Measurements from ENCODE around the gene CDC42BPA.

DNA sequence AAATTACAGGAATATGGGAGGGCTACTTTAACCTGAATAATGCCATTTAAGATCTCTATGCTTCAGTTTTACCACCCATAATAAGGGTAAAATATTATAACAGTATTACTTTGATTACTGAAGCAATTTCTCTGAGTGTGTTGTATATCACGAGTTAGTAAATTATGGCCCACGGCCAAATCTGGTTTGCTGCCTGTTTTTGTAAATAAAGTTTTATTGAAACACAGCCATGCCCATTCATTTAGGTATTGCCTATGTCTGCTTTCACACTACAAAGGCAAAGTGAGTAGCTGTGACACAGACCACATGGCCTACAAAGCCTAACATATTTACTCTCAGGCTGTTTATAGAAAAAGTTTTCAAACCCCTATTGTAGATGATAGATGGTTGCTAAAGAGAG, 156.8 kb downstream of the CDC42BPA start:
- TF ChIP-seq, protein P1, sequence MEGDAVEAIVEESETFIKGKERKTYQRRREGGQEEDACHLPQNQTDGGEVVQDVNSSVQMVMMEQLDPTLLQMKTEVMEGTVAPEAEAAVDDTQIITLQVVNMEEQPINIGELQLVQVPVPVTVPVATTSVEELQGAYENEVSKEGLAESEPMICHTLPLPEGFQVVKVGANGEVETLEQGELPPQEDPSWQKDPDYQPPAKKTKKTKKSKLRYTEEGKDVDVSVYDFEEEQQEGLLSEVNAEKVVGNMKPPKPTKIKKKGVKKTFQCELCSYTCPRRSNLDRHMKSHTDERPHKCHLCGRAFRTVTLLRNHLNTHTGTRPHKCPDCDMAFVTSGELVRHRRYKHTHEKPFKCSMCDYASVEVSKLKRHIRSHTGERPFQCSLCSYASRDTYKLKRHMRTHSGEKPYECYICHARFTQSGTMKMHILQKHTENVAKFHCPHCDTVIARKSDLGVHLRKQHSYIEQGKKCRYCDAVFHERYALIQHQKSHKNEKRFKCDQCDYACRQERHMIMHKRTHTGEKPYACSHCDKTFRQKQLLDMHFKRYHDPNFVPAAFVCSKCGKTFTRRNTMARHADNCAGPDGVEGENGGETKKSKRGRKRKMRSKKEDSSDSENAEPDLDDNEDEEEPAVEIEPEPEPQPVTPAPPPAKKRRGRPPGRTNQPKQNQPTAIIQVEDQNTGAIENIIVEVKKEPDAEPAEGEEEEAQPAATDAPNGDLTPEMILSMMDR (conservative IDR thresholded peaks at IDR 0.05 in 1 of 2, IDR thresholded peaks at IDR 0.05 in 1 of 2; ENCODE audit: low read depth in 1 of 2, low read length in 2 of 2): no peak
- TF ChIP-seq EZH2 (IDR thresholded peaks at IDR 0.05; ENCODE audit: low read length, missing control alignments): no peak
